NCI-H1930 (cell line): ENCODE measurements around the gene APC2.
"Not testable (repeated sequence)": the region's sequence is repeated elsewhere in the genome, so short reads cannot be mapped to it uniquely, and the experiment has no call there.

Experiments
- DNase-seq, 2 experiments: peaks; one replicate each; lab custom pipeline; 2025; lab: John Stamatoyannopoulos, UW

The APC2 gene

GRCh38 chr19:1412995-1413800, 36.7 kb upstream of the APC2 start:
- no peak for DNase-seq

DNA sequence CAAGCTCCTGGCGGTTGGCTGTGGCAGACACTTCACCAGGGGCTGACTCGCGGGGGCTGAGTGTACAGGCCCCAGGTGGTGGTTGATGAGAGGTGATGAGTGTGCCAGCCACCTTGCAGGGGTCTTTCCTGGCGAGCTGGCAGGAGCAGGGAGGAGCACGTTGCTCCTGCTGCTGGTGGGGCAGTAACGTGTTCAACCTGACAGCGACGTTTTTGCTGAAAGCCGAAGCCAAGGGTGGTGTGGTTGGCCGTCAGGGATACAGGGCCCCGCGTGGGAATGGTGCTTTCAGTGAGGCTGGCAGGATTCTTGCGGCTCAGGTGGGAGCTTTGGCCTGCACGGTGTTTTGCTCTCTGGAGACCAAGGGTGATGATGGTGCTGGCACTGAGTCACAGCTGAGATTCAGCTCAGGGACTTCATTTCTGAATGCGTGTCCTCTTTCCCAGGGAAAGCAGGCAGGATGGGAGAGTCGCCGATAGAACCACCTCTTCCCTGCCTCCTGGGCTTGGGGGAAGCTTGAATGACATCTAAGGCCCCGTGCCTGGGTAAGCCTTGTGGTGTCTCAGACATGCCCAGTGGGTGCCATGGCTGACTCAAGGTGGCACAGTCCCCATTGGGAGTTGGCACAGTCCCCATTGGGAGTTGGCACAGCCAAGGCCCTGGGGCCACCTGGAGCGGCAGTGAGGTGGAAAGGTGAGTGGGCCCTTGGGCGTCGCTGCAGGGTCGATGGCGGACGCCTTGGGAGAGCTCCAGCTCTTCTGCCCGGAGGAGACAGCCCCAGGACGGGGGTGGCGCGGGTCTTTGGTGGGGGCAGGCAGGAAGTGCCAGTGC, 33.7 kb upstream of the APC2 start:
- DNase-seq, result no peak

GRCh38 chr19:1417145-1417544, 32.8 kb upstream of the APC2 start:
- no peak for DNase-seq

DNA sequence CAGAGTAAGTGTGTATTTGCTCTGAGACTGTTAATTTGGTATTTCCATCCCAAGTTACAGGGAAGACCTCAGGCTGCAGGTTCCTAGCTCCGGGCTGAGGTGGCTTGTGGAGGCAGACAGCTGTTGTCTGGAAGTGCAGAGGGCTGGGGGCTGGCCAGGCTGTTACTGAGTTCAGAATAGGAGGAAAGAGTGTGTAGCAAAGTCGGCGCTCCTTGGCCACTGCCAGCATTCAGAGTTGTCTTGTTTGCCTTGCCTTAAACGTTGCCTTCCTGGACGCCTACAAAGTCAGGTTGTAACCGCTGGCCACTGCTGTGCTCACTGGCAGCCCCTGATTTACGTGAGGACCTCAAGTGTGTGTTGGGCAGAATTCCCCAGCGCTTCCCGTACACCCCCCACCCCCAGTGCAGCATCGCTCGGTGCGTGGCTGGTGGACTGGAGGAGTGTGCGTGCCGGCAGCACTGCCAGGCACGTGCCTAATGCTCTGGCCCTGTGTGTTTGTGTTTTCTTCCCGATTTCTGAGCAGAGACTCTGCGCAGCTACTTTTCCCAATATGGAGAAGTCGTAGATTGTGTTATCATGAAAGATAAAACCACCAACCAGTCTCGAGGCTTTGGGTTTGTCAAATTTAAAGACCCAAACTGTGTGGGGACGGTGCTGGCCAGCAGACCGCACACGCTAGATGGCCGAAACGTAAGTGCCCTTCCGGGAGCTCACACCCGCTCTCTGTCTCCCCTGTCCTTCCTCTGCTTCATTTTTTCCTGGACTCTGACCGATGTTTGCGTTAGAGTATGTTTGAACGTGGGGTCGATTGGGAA, 32.0 kb upstream of the APC2 start:
- no peak for DNase-seq

DNA sequence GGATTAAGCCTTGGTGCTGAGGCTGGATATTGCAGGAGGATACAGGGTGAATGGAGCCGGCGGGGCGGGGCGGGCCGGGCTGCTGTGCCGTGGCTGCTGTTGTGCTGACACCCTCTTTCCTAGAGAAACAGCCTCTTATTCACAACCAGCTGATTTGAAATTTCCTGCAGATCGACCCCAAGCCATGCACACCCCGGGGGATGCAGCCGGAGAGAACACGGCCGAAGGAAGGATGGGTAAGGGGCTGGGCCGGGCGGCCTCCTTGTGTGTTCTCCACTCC, 31.5 kb upstream of the APC2 start:
- no peak for DNase-seq

GRCh38 chr19:1418951-1419738, 30.8 kb upstream of the APC2 start:
- no peak for DNase-seq

DNA sequence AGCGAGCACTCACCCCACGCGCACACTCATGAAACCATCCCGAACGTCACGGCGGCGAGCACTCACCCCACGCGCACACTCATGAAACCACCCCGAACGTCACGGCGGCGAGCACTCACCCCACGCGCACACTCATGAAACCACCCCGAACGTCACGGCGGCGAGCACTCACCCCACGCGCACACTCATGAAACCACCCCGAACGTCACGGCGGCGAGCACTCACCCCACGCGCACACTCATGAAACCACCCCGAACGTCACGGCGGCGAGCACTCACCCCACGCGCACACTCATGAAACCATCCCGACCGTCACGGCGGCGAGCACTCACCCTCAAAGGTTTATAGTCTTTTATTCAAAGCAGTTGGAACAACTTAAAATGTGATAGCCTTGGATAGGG, 29.8 kb upstream of the APC2 start:
- DNase-seq, result not testable (repeated sequence)

DNA sequence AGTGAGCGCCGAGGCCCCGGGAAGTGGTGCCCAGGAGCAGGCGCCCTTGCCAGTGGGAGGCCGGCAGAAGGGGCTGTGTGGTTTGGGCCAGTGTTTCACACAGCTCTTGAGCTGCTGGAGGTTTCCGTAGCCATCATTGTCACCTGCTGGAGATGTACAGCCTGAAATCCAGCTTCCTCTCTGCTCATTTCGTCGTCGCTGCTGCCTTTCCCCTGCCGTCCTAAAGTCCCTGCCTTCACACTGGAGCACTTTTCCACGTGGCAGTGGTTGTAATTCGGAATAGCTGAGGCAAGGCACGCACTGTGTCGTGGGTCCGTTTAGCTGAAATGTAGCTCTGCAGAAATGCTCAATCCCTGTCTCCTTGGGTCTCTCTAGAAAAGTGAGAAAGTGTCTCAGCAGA, 29.3 kb upstream of the APC2 start:
- no peak for DNase-seq

GRCh38 chr19:1421218-1421957, 28.5 kb upstream of the APC2 start:
- DNase-seq, result no peak

- DNase-seq, result no peak
Measured at GRCh38 chr19:1421958-1422305, 28.0 kb upstream of the APC2 start.

- DNase-seq, result no peak
Measured at GRCh38 chr19:1422360-1422759, 27.6 kb upstream of the APC2 start.

- DNase-seq, result no peak
Measured at GRCh38 chr19:1422943-1423342, 27.0 kb upstream of the APC2 start.

- DNase-seq, result no peak
Measured at GRCh38 chr19:1423436-1424191, 26.3 kb upstream of the APC2 start.

GRCh38 chr19:1424192-1424955, 25.5 kb upstream of the APC2 start:
- no peak for DNase-seq

GRCh38 chr19:1425102-1425837, 24.7 kb upstream of the APC2 start:
- DNase-seq, result no peak

DNA sequence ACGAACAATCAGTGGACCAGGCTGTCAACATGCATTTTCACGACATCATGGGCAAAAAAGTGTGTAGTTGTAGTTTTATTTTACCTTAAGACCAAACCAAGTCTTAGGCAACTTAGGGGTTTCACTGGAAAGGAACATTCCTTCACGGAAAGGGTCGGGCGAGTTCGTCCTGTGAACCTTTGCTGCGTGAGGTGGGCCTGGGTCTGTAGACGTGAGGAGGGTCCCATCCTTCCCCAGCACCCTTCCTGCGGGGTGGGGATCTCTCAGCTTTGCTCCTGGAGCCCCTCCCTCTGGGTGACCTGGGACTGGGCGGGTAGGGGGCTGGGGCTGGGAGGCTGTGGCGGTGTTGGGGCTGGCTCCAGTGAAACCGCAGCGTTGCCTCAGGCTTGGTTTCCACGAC, 24.0 kb upstream of the APC2 start:
- no peak for DNase-seq

DNA sequence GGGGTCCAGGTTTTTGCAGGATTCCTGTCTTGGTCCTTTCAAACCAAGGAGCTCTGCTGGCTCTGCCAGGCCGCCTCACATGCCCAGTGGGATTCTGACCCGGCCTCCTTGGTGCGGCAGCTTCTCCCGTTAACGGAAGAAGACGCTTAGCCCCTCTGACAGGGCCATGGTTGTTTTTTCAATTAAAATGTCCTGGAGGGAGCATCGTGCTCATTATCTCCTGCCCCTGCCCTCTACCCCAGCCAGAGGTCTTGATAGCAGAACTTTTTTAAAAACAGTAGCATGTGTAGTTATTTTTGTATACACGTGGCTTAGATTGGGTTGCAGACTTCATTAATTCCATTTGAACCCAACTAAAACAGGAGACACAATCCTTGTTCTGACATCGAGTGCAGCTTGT, 23.2 kb upstream of the APC2 start:
- DNase-seq, result no peak

GRCh38 chr19:1427221-1427920, 22.6 kb upstream of the APC2 start:
- no peak for DNase-seq
